Kidney (tissue), 14 donors: Measurements from ENCODE around the gene RFPL3. TPM values are rescaled to one million over a fixed set of nuclear protein-coding genes. Genes with fewer than 3 reads are reported as not detected.

Experiments
- DNase-seq, 5 donors: peaks; one replicate each; pipeline ENCODE4 v3.0.0-alpha.2; 2013 to 2020
- FAIRE-seq: peaks from 2 replicates; lab custom pipeline; 2012; peaks lifted over from hg19 to GRCh38; lab: Jason Lieb, UNC
- H3K27ac ChIP-seq, 2 donors: one replicate each; pipeline ENCODE4 v1.7.0; 2013; ENCODE audit warnings: low read depth in 2 of 2, low read length in 2 of 2, inconsistent platforms in 1 of 2
- H3K27me3 ChIP-seq: one replicate; pipeline ENCODE4 v1.7.1; 2013; ENCODE audit warnings: low read length, inconsistent platforms; ENCODE audit not compliant: control insufficient read depth, insufficient read depth
- H3K36me3 ChIP-seq, 3 donors: one replicate each; pipeline versions ENCODE4 v1.7.0 to v1.7.1; 2013; ENCODE audit warnings: low read length in 3 of 3, control low read depth in 1 of 3, inconsistent platforms in 1 of 3; ENCODE audit not compliant: insufficient read depth in 3 of 3, control insufficient read depth in 2 of 3
- H3K4me1 ChIP-seq, 3 donors: one replicate each; pipeline versions ENCODE4 v1.7.0 to v1.7.1; 2013; ENCODE audit warnings: low read length in 3 of 3, inconsistent platforms in 1 of 3, low read depth in 1 of 3; ENCODE audit not compliant: control insufficient read depth in 2 of 3, insufficient read depth in 2 of 3
- H3K4me3 ChIP-seq, 3 donors: one replicate each; pipeline versions ENCODE4 v1.7.0 to v1.8.1; 2013; ENCODE audit warnings: low read length in 3 of 3, control low read depth in 1 of 3, inconsistent platforms in 1 of 3
- H3K9ac ChIP-seq, 3 donors: one replicate each; pipeline versions ENCODE4 v1.7.0 to v1.7.1; 2013; ENCODE audit warnings: low read length in 3 of 3, control low read depth in 1 of 3, inconsistent platforms in 1 of 3
- H3K9me3 ChIP-seq, 3 donors: one replicate each; pipeline versions ENCODE4 v1.7.0 to v1.7.1; 2013; ENCODE audit warnings: low read length in 3 of 3, control low read depth in 1 of 3, inconsistent platforms in 1 of 3; ENCODE audit not compliant: control insufficient read depth in 2 of 3, insufficient read depth in 1 of 3
- CTCF ChIP-seq: IDR thresholded peaks from 3 replicates; pipeline ENCODE4 v1.5.1; 2012; ENCODE audit warnings: mild to moderate bottlenecking, moderate library complexity, borderline replicate concordance; ENCODE audit not compliant: insufficient read depth; ENCODE audit errors: extremely low read depth
- intact Hi-C: fragments of 100-400 bp; cut with DNase I; formaldehyde crosslinking; loops from one replicate; pipeline ENCODE4 v1.11.1; 2022
- polyA plus RNA-seq: library from polyadenylated mRNA; stranded (reverse); fragments of 350-450 nt; fragmentation: Illumina TruSeq; extraction: RNeasy Lipid Tissue Mini Kit (QIAGEN cat#74804); gene quantifications from one replicate; pipeline ENCODE4 v1.2.3, GENCODE V29; 2014; ENCODE audit warnings: low read depth, low replicate concordance; ENCODE audit not compliant: insufficient read depth
- total RNA-seq: library from RNA; stranded (reverse); fragmentation: NEBNext Ultra II Directional; extraction: Animal tissue kit (Norgen Biotek cat#: 25700); gene quantifications from one replicate; pipeline ENCODE4 v1.2.1, GENCODE V29; 2021
- donor health status: control.
- donor health status: control.
- donor health status: control.
- donor health status: control.
- donor health status: control.
- donor health status: DM: yes; HTN: yes; CAD: no.
- donor health status: Normal renal cell carcinoma (clear cell type).

The RFPL3 gene
- total and polyA plus RNA-seq, 2 donors from 2014 or later, result not detected

- intact Hi-C loops, result no loop called here
- no peak for DNase-seq
- no peak for TF ChIP-seq CTCF
- Histone ChIP-seq H3K9me3 (no peaks in the 10 kb centered on the region), H3K4me3 (no peak overlapping the region), H3K4me1 (no peaks in the 10 kb centered on the region), H3K36me3 (no peaks in the 10 kb centered on the region), H3K27ac (no peak overlapping the region), H3K27me3 (no peaks in the 10 kb centered on the region), H3K9ac (no peak overlapping the region)
- FAIRE-seq, result no peak
Measured at GRCh38 chr22:32310777-32311176, 46.9 kb upstream of the RFPL3 start.

- Histone ChIP-seq H3K36me3 (no peaks in the 10 kb centered on the region), H3K9ac (no peak overlapping the region), H3K27ac (no peak overlapping the region), H3K4me3 (no peak overlapping the region), H3K27me3 (no peaks in the 10 kb centered on the region), H3K4me1 (no peaks in the 10 kb centered on the region), H3K9me3 (no peaks in the 10 kb centered on the region)
- DNase-seq, result peak in 1 of 5 donors; percentile 28
- TF ChIP-seq CTCF, result no peak
- intact Hi-C loops, result no loop called here
- FAIRE-seq, result no peak
Measured at GRCh38 chr22:32311551-32312071, 46.1 kb upstream of the RFPL3 start.

- TF ChIP-seq CTCF, result no peak
- intact Hi-C loops, result no loop called here
- H3K9me3 ChIP-seq, result no peaks in the 10 kb centered on the region
- no peak overlapping the region for H3K4me3 ChIP-seq
- no peaks in the 10 kb centered on the region for H3K4me1 ChIP-seq
- FAIRE-seq, result no peak
- no peaks in the 10 kb centered on the region for H3K36me3 ChIP-seq
- no peak overlapping the region for H3K27ac ChIP-seq
- DNase-seq, result no peak
- no peak overlapping the region for H3K9ac ChIP-seq
- no peaks in the 10 kb centered on the region for H3K27me3 ChIP-seq
Measured at GRCh38 chr22:32312748-32313147, 44.9 kb upstream of the RFPL3 start.

GRCh38 chr22:32313532-32313931 lies 44.1 kb upstream of the RFPL3 start:
- H3K4me3 ChIP-seq, result no peak overlapping the region
- no peak overlapping the region for H3K27ac ChIP-seq
- no peaks in the 10 kb centered on the region for H3K27me3 ChIP-seq
- intact Hi-C loops, result no loop called here
- no peaks in the 10 kb centered on the region for H3K4me1 ChIP-seq
- FAIRE-seq (no peak), DNase-seq (no peak)
- no peaks in the 10 kb centered on the region for H3K36me3 ChIP-seq
- H3K9me3 ChIP-seq, result no peaks in the 10 kb centered on the region
- no peak overlapping the region for H3K9ac ChIP-seq
- no peak for TF ChIP-seq CTCF
